ENCODE data around the gene EMP3. TPM values are rescaled to one million over a fixed set of nuclear protein-coding genes. Genes with fewer than 3 reads are reported as not detected.
A peak's percentile ranks its signal among the peaks of the same experiment; 100 is the strongest.

The EMP3 gene
- total and polyA plus RNA-seq, 2 of the 13 experiments (the other 11 are each of a cell fraction or from before 2014, with no cell fraction given): 2.2 to 7.8 TPM

DNA sequence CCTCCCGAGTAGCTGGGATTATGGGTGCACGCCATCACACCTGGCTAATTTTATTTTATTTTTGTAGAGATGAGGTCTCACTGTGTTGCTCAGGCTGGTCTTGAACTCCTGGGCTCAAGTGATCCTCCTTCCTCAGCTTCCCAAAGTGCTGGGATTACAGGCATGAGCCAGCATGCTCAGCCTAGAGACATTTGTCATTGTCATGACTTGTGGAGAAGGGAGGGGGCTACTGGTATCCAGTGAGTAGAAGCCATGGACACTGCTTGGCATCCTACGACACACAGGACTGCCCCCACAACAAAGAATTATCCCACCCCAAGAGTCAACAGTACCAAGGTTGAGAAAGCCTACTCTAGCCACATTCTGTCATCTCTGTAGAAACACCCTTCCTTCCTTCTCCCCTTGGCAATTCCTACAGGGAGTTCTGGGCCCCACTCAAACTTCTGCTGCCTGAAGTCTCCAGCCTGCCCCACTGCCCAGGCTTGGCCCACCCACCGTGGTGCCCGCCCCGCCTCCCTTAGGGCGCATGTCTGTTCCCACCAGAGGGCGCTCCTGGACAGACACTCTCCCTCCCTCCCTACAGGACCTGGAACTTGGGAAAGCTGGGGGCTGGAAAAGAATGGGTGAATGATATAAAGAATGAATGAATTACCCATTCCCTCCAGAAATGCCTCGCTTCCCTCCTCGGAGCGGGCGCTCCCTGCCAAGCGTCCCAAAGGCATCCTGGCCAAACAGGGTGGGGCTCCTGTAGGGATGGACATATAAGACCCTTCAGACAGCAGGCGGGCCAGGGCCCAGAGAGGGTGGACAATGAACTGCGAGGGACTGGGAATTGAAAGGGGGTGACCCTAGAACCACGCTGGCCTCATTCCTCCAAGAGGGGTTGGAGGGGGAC, 5.5 kb upstream of the EMP3 start (continued):
- peak; percentile 48; the same call in 1 of the 2 replicates for TF ChIP-seq SAP130 (CRISPR knock-in tag; IDR thresholded peaks at IDR 0.05; ENCODE audit: low read depth)
- TF ChIP-seq GZF1 (CRISPR knock-in tag; IDR thresholded peaks at IDR 0.05): no peak
- TF ChIP-seq ZNF24 (IDR thresholded peaks at IDR 0.05): peak; percentile 60; the same call in 1 of the 2 replicates
- TF ChIP-seq KDM4B (CRISPR knock-in tag; IDR thresholded peaks at IDR 0.05): no peak
- TF ChIP-seq ZNF639 (CRISPR knock-in tag; conservative IDR thresholded peaks at IDR 0.05): no peak
- no peak for TF ChIP-seq EHMT2 (IDR thresholded peaks at IDR 0.05; ENCODE audit: borderline replicate concordance, low read depth, low read length)
- no peak for TF ChIP-seq RBFOX2 (IDR thresholded peaks at IDR 0.05; ENCODE audit: low read depth, low read length)
- TF ChIP-seq ZNF558 (CRISPR knock-in tag; IDR thresholded peaks at IDR 0.05; ENCODE audit: borderline replicate concordance): no peak
- TF ChIP-seq HES4 (CRISPR knock-in tag; IDR thresholded peaks at IDR 0.05; ENCODE audit: borderline replicate concordance): 0 out of 2 replicates have a peak, but pooled peaks have one; percentile 30
- TF ChIP-seq ZNF205 (CRISPR knock-in tag; IDR thresholded peaks at IDR 0.05): no peak
- TF ChIP-seq ZNF674 (CRISPR knock-in tag; IDR thresholded peaks at IDR 0.05; ENCODE audit: low read depth): no peak
- no peak for TF ChIP-seq ZNF263 (CRISPR knock-in tag; IDR thresholded peaks at IDR 0.05)
- TF ChIP-seq, protein P1, sequence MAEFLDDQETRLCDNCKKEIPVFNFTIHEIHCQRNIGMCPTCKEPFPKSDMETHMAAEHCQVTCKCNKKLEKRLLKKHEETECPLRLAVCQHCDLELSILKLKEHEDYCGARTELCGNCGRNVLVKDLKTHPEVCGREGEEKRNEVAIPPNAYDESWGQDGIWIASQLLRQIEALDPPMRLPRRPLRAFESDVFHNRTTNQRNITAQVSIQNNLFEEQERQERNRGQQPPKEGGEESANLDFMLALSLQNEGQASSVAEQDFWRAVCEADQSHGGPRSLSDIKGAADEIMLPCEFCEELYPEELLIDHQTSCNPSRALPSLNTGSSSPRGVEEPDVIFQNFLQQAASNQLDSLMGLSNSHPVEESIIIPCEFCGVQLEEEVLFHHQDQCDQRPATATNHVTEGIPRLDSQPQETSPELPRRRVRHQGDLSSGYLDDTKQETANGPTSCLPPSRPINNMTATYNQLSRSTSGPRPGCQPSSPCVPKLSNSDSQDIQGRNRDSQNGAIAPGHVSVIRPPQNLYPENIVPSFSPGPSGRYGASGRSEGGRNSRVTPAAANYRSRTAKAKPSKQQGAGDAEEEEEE (CRISPR knock-in tag; IDR thresholded peaks at IDR 0.05; ENCODE audit: borderline replicate concordance): no peak
- TF ChIP-seq TFDP2 (CRISPR knock-in tag; IDR thresholded peaks at IDR 0.05): no peak
- TF ChIP-seq NR1H2 (CRISPR knock-in tag; IDR thresholded peaks at IDR 0.05; ENCODE audit: borderline replicate concordance, low read depth): no peak
- no peak; the same call in 1 of the 2 replicates for TF ChIP-seq YEATS2 (CRISPR knock-in tag; IDR thresholded peaks at IDR 0.05; ENCODE audit: borderline replicate concordance)
- TF ChIP-seq ZNF44 (CRISPR knock-in tag; IDR thresholded peaks at IDR 0.05): no peak
- TF ChIP-seq FOXJ3 (CRISPR knock-in tag; IDR thresholded peaks at IDR 0.05; ENCODE audit: borderline replicate concordance): no peak
- no peak for TF ChIP-seq ZFP37 (CRISPR knock-in tag; IDR thresholded peaks at IDR 0.05; ENCODE audit: borderline replicate concordance)
- TF ChIP-seq MTERF4 (CRISPR knock-in tag; IDR thresholded peaks at IDR 0.05): no peak
- no peak for TF ChIP-seq EP300 (IDR thresholded peaks at IDR 0.05; ENCODE audit: low read depth in 2 of 2, low read length in 2 of 2)
- no peak for TF ChIP-seq EP300 (CRISPR knock-in tag; IDR thresholded peaks at IDR 0.05; ENCODE audit: borderline replicate concordance)
- TF ChIP-seq ZNF501 (CRISPR knock-in tag; IDR thresholded peaks at IDR 0.05): peak; percentile 70; the same call in 1 of the 2 replicates
- TF ChIP-seq ELF4 (CRISPR knock-in tag; IDR thresholded peaks at IDR 0.05; ENCODE audit: borderline replicate concordance): no peak
